ENCODE data around the gene ALDH3B2. TPM values are rescaled to one million over a fixed set of nuclear protein-coding genes. Genes with fewer than 3 reads are reported as not detected.

ALDH3B2 gene
- total and polyA plus RNA-seq, 2 of the 8 experiments (the other 6 are each of a cell fraction or from before 2014, with no cell fraction given) = not detected

DNA sequence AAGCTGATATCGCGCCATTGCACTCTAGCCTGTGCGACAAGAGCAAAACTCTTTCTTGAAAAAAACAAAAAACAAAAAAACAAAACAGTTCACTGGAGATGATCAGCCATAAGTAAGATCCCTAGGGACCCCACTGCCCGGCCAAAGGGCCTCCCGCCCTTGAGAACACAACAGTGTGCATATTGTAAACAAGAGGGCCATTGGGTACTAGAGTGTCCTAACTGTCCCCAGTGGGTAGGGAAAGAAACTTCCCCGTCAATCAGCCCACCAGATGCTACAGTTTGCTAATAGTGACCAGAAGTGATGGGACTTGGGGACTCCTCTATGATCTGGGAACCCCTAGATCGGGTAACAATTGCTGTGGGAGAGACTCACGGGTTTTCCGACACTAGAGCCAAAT, 20.2 kb downstream of the ALDH3B2 start:
- CTCF ChIA-PET (ENCODE audit: partially characterized antibody) = interaction anchor here (1.2 to 1.8 kb wide), 2 partner anchors 10 to 44 kb away, joined by 4 read pairs; no protein-coding TSS in a partner anchor
- H4K91ac ChIP-seq (replicated peaks; ENCODE audit: insufficient read length, low read length) = no peak overlapping the region
- no peak overlapping the region for H3K4me3 ChIP-seq (ENCODE audit: extremely low read depth in 1 of 4, insufficient read depth in 2 of 4, low read depth in 3 of 4, low read length in 4 of 4)
- no peak overlapping the region for H2BK5ac ChIP-seq (ENCODE audit: low read depth, low read length)
- no peak overlapping the region for H2BK12ac ChIP-seq (ENCODE audit: low read depth, low read length)
- H3K27me3 ChIP-seq (replicated peaks in 1 of 4; ENCODE audit: control insufficient read depth in 3 of 4, extremely low read depth in 1 of 4, insufficient read depth in 3 of 4, low read length in 3 of 4) = no peaks in the 10 kb centered on the region; a peak in 2 of 7 replicates
- no peak overlapping the region for H3K18ac ChIP-seq (ENCODE audit: extremely low read depth, low read length)
- H3K9me3 ChIP-seq (ENCODE audit: insufficient read depth in 2 of 2, low read depth in 1 of 2, low read length in 1 of 2) = peaks cover 20 to 25% of the 10 kb centered on the region in 2 experiments
- no peaks in the 10 kb centered on the region; a peak in 1 of 8 replicates for H3K36me3 ChIP-seq (ENCODE audit: control insufficient read depth in 2 of 4, insufficient read depth in 4 of 4, low read length in 3 of 4)
- FAIRE-seq (no peak), DNase-seq (ENCODE audit: low read depth in 1 of 2, low spot score in 2 of 2) (no peak)
- TF ChIP-seq MAFK (IDR thresholded peaks at IDR 0.05; ENCODE audit: low read depth, low read length) = no peak
- TF ChIP-seq, protein P1, sequence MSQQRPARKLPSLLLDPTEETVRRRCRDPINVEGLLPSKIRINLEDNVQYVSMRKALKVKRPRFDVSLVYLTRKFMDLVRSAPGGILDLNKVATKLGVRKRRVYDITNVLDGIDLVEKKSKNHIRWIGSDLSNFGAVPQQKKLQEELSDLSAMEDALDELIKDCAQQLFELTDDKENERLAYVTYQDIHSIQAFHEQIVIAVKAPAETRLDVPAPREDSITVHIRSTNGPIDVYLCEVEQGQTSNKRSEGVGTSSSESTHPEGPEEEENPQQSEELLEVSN (IDR thresholded peaks at IDR 0.05) = no peak
- no peak for TF ChIP-seq BRCA1 (IDR thresholded peaks at IDR 0.05; ENCODE audit: low read depth, low read length)
- TF ChIP-seq, protein P2, sequence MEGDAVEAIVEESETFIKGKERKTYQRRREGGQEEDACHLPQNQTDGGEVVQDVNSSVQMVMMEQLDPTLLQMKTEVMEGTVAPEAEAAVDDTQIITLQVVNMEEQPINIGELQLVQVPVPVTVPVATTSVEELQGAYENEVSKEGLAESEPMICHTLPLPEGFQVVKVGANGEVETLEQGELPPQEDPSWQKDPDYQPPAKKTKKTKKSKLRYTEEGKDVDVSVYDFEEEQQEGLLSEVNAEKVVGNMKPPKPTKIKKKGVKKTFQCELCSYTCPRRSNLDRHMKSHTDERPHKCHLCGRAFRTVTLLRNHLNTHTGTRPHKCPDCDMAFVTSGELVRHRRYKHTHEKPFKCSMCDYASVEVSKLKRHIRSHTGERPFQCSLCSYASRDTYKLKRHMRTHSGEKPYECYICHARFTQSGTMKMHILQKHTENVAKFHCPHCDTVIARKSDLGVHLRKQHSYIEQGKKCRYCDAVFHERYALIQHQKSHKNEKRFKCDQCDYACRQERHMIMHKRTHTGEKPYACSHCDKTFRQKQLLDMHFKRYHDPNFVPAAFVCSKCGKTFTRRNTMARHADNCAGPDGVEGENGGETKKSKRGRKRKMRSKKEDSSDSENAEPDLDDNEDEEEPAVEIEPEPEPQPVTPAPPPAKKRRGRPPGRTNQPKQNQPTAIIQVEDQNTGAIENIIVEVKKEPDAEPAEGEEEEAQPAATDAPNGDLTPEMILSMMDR (IDR thresholded peaks at IDR 0.05; ENCODE audit: control extremely low read depth in 1 of 3, insufficient read depth in 1 of 3, low read depth in 1 of 3, low read length in 3 of 3) = no peak
- H3K27ac ChIP-seq (ENCODE audit: low read depth, low read length) = no peak overlapping the region
- H2AK5ac ChIP-seq (ENCODE audit: low read depth, low read length) = no peak overlapping the region
- H3K4ac ChIP-seq (replicated peaks; ENCODE audit: insufficient read length, low read depth, low read length) = no peak overlapping the region
- no peak overlapping the region for H3K9ac ChIP-seq (replicated peaks in 1 of 4; ENCODE audit: extremely low read depth in 1 of 4, low read depth in 3 of 4, low read length in 3 of 4)
- no peaks in the 10 kb centered on the region for H3K79me2 ChIP-seq (ENCODE audit: control insufficient read depth in 1 of 2, insufficient read depth in 2 of 2, low read length in 2 of 2)
- no peak overlapping the region for H4K5ac ChIP-seq (ENCODE audit: insufficient read length, low read depth, low read length)
- no peak overlapping the region for H3K14ac ChIP-seq (ENCODE audit: insufficient read length)
- WGBS, 2 experiments (ENCODE audit: extremely low coverage in 1 of 2, insufficient coverage in 1 of 2, insufficient read length in 1 of 2, insufficient replicate concordance in 2 of 2, low coverage in 1 of 2, low lambda C conversion rate in 2 of 2, missing lambda C conversion rate in 1 of 2) = 81% methylated on average over 9 of the region's 9 CpGs; no CpG with 5 or more reads in 1 of the 2 experiments
- peaks cover 0 to 5% of the 10 kb centered on the region in 2 experiments for H4K20me1 ChIP-seq (replicated peaks in 1 of 2; ENCODE audit: control insufficient read depth in 1 of 2, insufficient read depth in 2 of 2, low read length in 2 of 2)
- no peaks in the 10 kb centered on the region for H3K79me1 ChIP-seq (ENCODE audit: low read depth, low read length)
- no peak overlapping the region for H3K4me2 ChIP-seq (ENCODE audit: insufficient read depth in 1 of 2, low read depth in 2 of 2, low read length in 2 of 2)
- H4K8ac ChIP-seq (ENCODE audit: extremely low read depth, insufficient read depth, low read length) = no peak overlapping the region
- peaks cover 0 to 5% (median 0%) of the 10 kb centered on the region in 4 experiments; a peak in 2 of 7 replicates for H3K4me1 ChIP-seq (replicated peaks in 1 of 4; ENCODE audit: control insufficient read depth in 3 of 4, insufficient read depth in 4 of 4, low read length in 3 of 4)
- H3K23ac ChIP-seq (ENCODE audit: insufficient read length) = no peak overlapping the region
- H2AFZ ChIP-seq (ENCODE audit: low read length) = no peak overlapping the region
- no peak overlapping the region for H2BK120ac ChIP-seq (replicated peaks; ENCODE audit: low read depth, low read length)
- H3K56ac ChIP-seq (replicated peaks; ENCODE audit: insufficient read length, low read depth, low read length) = no peak overlapping the region
- H3K23me2 ChIP-seq (ENCODE audit: low read depth, low read length) = peaks cover 3% of the 10 kb centered on the region; the same call in 1 of the 2 replicates
- POLR2A ChIA-PET (ENCODE audit: partially characterized antibody) = no interaction called here
- no peak overlapping the region for H2BK20ac ChIP-seq (ENCODE audit: low read length)
- H2BK15ac ChIP-seq (ENCODE audit: low read length) = no peak overlapping the region

Measured in H1 (cell line).